Liver (tissue), 9 donors: ENCODE results near the gene MAP3K5. TPM values are rescaled to one million over a fixed set of nuclear protein-coding genes. Genes with fewer than 3 reads are reported as not detected.

Source experiments
- DNase-seq: peaks from one replicate; pipeline ENCODE4 v3.0.0-alpha.2; 2017; ENCODE audit warnings: low spot score
- H3K27ac ChIP-seq, 2 donors: one replicate each; pipeline ENCODE4 v1.7.0; 2013; ENCODE audit warnings: inconsistent platforms in 2 of 2, low read length in 2 of 2, control low read depth in 1 of 2, low read depth in 1 of 2, mild to moderate bottlenecking in 1 of 2
- H3K27me3 ChIP-seq, 4 donors: one replicate each; pipeline versions ENCODE4 v1.6.1 to v1.7.0; 2013; ENCODE audit warnings: low read length in 3 of 4, inconsistent platforms in 1 of 4, mild to moderate bottlenecking in 1 of 4, moderate library complexity in 1 of 4; ENCODE audit not compliant: control insufficient read depth in 4 of 4, insufficient read depth in 4 of 4
- H3K36me3 ChIP-seq, 4 donors: one replicate each; pipeline versions ENCODE4 v1.6.1 to v1.7.0; 2013; ENCODE audit warnings: low read length in 3 of 4, mild to moderate bottlenecking in 3 of 4, low read depth in 1 of 4, moderate library complexity in 1 of 4; ENCODE audit not compliant: control insufficient read depth in 4 of 4, insufficient read depth in 3 of 4
- H3K4me1 ChIP-seq, 4 donors: one replicate each; pipeline versions ENCODE4 v1.6.1 to v1.7.0; 2013; ENCODE audit warnings: low read length in 3 of 4, mild to moderate bottlenecking in 3 of 4, moderate library complexity in 1 of 4; ENCODE audit not compliant: control insufficient read depth in 4 of 4, insufficient read depth in 4 of 4
- H3K4me3 ChIP-seq, 3 donors: one replicate each; pipeline versions ENCODE4 v1.6.1 to v1.7.0; 2013; ENCODE audit warnings: low read length in 3 of 3, control low read depth in 1 of 3, low read depth in 1 of 3, mild to moderate bottlenecking in 1 of 3
- H3K9ac ChIP-seq, 2 donors: one replicate each; pipeline ENCODE4 v1.7.0; 2013; ENCODE audit warnings: low read length in 2 of 2, mild to moderate bottlenecking in 2 of 2, moderate library complexity in 2 of 2, control low read depth in 1 of 2, low read depth in 1 of 2
- H3K9me3 ChIP-seq, 4 donors: one replicate each; pipeline versions ENCODE4 v1.6.1 to v1.7.0; 2013; ENCODE audit warnings: low read length in 3 of 4; ENCODE audit not compliant: control insufficient read depth in 4 of 4
- ATF3 ChIP-seq: IDR thresholded peaks from 2 replicates; pipeline ENCODE4 v1.6.1; 2016; ENCODE audit warnings: antibody characterized with exemption
- EGR1 ChIP-seq, 2 donors: IDR thresholded peaks; 2 replicates each; pipeline ENCODE4 v1.6.1; 2016 to 2018; ENCODE audit warnings: antibody characterized with exemption in 2 of 2, low read depth in 2 of 2
- FOXA1 ChIP-seq: IDR thresholded peaks from 2 replicates; pipeline ENCODE4 v1.6.1; 2016; ENCODE audit warnings: antibody characterized with exemption
- FOXA2 ChIP-seq: IDR thresholded peaks from 2 replicates; pipeline ENCODE4 v1.6.1; 2016; ENCODE audit warnings: antibody characterized with exemption
- GABPA ChIP-seq, 2 donors: IDR thresholded peaks in 1 of 2; conservative IDR thresholded peaks in 1 of 2; 2 replicates each; pipeline ENCODE4 v1.6.1; 2016; ENCODE audit warnings: antibody characterized with exemption in 2 of 2, mild to moderate bottlenecking in 1 of 2, moderate library complexity in 1 of 2
- HNF4A ChIP-seq, 2 donors: conservative IDR thresholded peaks; 2 replicates each; pipeline ENCODE4 v1.6.1; 2016; ENCODE audit warnings: antibody characterized with exemption in 2 of 2, mild to moderate bottlenecking in 2 of 2
- HNF4G ChIP-seq: IDR thresholded peaks from 2 replicates; pipeline ENCODE4 v1.6.1; 2016; ENCODE audit warnings: antibody characterized with exemption
- JUND ChIP-seq, 2 donors: IDR thresholded peaks; 2 replicates each; pipeline ENCODE4 v1.6.1; 2016; ENCODE audit warnings: antibody characterized with exemption in 2 of 2
- NR2F2 ChIP-seq: IDR thresholded peaks from 2 replicates; pipeline ENCODE4 v1.6.1; 2016; ENCODE audit warnings: antibody characterized with exemption
- RAD21 ChIP-seq, 2 donors: IDR thresholded peaks; 2 replicates each; pipeline ENCODE4 v1.6.1; 2016; ENCODE audit warnings: antibody characterized with exemption in 2 of 2, mild to moderate bottlenecking in 2 of 2
- RXRA ChIP-seq, 2 donors: IDR thresholded peaks; 2 replicates each; pipeline ENCODE4 v1.6.1; 2017 to 2018; ENCODE audit warnings: antibody characterized with exemption in 2 of 2, mild to moderate bottlenecking in 1 of 2
- TAF1 ChIP-seq: conservative IDR thresholded peaks from 2 replicates; pipeline ENCODE4 v1.6.1; 2016; ENCODE audit warnings: antibody characterized with exemption, mild to moderate bottlenecking
- YY1 ChIP-seq: IDR thresholded peaks from 2 replicates; pipeline ENCODE4 v1.6.1; 2016; ENCODE audit warnings: antibody characterized with exemption, mild to moderate bottlenecking
- WGBS: extraction: QIAGEN DNeasy Blood & Tissue Kit; methylation state at CpG from one replicate; pipeline ENCODE4 v1.1.7; 2013; 5-methylcytosine and 5-hydroxymethylcytosine counted together
- polyA plus RNA-seq, 2 donors: library from polyadenylated mRNA; stranded (reverse) in 1 of 2; unstranded in 1 of 2; fragments of 200-250 nt in 1 of 2; fragments of >200 nt in 1 of 2; fragmentation: Nextera tagmentation in 1 of 2; extraction: Ambion mirVana in 1 of 2; gene quantifications; one replicate each; pipeline versions ENCODE4 v1.2.1 to v1.2.3, GENCODE V29; 2013 to 2015
- total RNA-seq, 2 donors: library from RNA; depleted of rRNA; stranded (reverse); fragments of >200 nt; gene quantifications; one replicate each; pipeline ENCODE4 v1.2.3, GENCODE V29; 2014
- TF ChIP-seq, protein P1 (sequence below): IDR thresholded peaks from 2 replicates; pipeline ENCODE4 v1.6.1; 2016; ENCODE audit warnings: antibody characterized with exemption
- TF ChIP-seq, protein P2 (sequence below): IDR thresholded peaks from 2 replicates; pipeline ENCODE4 v1.6.1; 2016; ENCODE audit warnings: antibody characterized with exemption
- TF ChIP-seq, protein P3 (sequence below): IDR thresholded peaks from 2 replicates; pipeline ENCODE4 v1.6.1; 2016; ENCODE audit warnings: antibody characterized with exemption, mild to moderate bottlenecking
- donor health status: healthy.
- donor health status: healthy.
- donor health status: healthy.
- donor health status: healthy.
- donor health status: healthy.

MAP3K5 gene
- total and polyA plus RNA-seq, 4 donors: 2.9 to 18.0 (median 5.5) TPM

DNA sequence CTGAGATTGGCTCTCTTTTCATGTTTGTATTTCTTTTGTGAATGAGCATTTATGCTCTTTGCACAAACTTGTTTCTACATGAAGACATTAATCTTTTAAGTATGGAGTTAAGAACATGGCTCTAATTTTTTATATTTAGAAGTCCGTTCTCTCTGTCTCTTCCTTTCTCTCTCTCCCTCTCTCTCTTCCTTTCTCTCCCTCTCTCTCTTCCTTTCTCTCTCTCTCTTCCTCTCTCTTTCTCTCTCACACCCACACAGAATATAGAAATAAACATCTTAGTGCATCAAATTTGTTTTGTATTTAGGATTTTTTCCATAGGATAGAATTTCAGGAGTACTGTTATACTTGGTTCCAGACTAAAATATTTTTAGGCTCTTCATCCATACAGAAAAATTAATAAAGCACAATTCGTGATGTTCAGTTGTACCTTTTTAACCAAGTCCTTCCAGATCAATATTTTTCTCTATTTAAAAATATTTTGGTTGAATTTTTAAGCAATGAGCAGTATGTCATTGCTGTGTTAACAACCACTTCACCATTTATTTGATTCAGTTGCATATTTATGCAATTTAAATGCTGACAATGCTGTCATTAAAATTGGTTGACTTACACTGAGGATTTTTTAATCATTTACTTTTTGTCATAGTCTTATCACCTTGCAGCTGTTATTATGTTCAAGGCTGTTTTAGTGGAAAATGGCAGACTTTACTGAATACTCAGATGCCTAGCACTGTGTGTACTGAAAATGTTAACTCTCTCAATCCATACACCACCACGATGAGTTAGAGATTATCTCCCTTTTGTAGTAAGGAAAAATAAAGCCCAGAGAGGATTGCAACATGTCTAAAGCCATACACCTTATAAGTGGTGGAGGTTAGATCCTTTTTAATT is 129.7 kb downstream of the MAP3K5 start:
- no peak overlapping the region for H3K27ac ChIP-seq
- no peaks in the 10 kb centered on the region for H3K27me3 ChIP-seq
- WGBS: 89% methylated on average over 3 of the region's 3 CpGs
- no peak overlapping the region for H3K9ac ChIP-seq
- H3K4me1 ChIP-seq: no peaks in the 10 kb centered on the region
- TF ChIP-seq JUND (IDR thresholded peaks at IDR 0.05) (no peak), TAF1 (no peak), GABPA (IDR thresholded peaks at IDR 0.05 in 1 of 2, conservative IDR thresholded peaks at IDR 0.05 in 1 of 2) (no peak), HNF4A (conservative IDR thresholded peaks at IDR 0.05) (no peak), NR2F2 (no peak), EGR1 (IDR thresholded peaks at IDR 0.05; ENCODE audit: low read depth in 2 of 2) (no peak), RAD21 (IDR thresholded peaks at IDR 0.05) (no peak), ATF3 (no peak), HNF4G (no peak), FOXA2 (no peak), RXRA (IDR thresholded peaks at IDR 0.05) (no peak), YY1 (no peak), FOXA1 (no peak)
- TF ChIP-seq, protein P1, sequence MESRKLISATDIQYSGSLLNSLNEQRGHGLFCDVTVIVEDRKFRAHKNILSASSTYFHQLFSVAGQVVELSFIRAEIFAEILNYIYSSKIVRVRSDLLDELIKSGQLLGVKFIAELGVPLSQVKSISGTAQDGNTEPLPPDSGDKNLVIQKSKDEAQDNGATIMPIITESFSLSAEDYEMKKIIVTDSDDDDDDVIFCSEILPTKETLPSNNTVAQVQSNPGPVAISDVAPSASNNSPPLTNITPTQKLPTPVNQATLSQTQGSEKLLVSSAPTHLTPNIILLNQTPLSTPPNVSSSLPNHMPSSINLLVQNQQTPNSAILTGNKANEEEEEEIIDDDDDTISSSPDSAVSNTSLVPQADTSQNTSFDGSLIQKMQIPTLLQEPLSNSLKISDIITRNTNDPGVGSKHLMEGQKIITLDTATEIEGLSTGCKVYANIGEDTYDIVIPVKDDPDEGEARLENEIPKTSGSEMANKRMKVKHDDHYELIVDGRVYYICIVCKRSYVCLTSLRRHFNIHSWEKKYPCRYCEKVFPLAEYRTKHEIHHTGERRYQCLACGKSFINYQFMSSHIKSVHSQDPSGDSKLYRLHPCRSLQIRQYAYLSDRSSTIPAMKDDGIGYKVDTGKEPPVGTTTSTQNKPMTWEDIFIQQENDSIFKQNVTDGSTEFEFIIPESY: no peak
- TF ChIP-seq, protein P2, sequence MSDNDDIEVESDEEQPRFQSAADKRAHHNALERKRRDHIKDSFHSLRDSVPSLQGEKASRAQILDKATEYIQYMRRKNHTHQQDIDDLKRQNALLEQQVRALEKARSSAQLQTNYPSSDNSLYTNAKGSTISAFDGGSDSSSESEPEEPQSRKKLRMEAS: no peak
- TF ChIP-seq, protein P3, sequence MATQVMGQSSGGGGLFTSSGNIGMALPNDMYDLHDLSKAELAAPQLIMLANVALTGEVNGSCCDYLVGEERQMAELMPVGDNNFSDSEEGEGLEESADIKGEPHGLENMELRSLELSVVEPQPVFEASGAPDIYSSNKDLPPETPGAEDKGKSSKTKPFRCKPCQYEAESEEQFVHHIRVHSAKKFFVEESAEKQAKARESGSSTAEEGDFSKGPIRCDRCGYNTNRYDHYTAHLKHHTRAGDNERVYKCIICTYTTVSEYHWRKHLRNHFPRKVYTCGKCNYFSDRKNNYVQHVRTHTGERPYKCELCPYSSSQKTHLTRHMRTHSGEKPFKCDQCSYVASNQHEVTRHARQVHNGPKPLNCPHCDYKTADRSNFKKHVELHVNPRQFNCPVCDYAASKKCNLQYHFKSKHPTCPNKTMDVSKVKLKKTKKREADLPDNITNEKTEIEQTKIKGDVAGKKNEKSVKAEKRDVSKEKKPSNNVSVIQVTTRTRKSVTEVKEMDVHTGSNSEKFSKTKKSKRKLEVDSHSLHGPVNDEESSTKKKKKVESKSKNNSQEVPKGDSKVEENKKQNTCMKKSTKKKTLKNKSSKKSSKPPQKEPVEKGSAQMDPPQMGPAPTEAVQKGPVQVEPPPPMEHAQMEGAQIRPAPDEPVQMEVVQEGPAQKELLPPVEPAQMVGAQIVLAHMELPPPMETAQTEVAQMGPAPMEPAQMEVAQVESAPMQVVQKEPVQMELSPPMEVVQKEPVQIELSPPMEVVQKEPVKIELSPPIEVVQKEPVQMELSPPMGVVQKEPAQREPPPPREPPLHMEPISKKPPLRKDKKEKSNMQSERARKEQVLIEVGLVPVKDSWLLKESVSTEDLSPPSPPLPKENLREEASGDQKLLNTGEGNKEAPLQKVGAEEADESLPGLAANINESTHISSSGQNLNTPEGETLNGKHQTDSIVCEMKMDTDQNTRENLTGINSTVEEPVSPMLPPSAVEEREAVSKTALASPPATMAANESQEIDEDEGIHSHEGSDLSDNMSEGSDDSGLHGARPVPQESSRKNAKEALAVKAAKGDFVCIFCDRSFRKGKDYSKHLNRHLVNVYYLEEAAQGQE: no peak
- peaks cover 0 to 5% (median 3%) of the 10 kb centered on the region in 4 donors for H3K36me3 ChIP-seq
- no peak overlapping the region for H3K4me3 ChIP-seq
- H3K9me3 ChIP-seq: no peaks in the 10 kb centered on the region
- DNase-seq: no peak

GRCh38 chr6:136660727-136661126 is 131.6 kb downstream of the MAP3K5 start:
- H3K27me3 ChIP-seq: no peaks in the 10 kb centered on the region
- H3K9me3 ChIP-seq: no peaks in the 10 kb centered on the region
- H3K4me1 ChIP-seq: no peaks in the 10 kb centered on the region
- no peak overlapping the region for H3K4me3 ChIP-seq
- DNase-seq: no peak
- 99% methylated on average over 1 of the region's 1 CpG for WGBS
- H3K27ac ChIP-seq: no peak overlapping the region
- peaks cover 0 to 6% (median 4%) of the 10 kb centered on the region in 4 donors for H3K36me3 ChIP-seq
- no peak overlapping the region for H3K9ac ChIP-seq
- TF ChIP-seq FOXA1 (no peak), RAD21 (IDR thresholded peaks at IDR 0.05) (no peak), YY1 (no peak)
- TF ChIP-seq, protein P1: no peak
